OCI-LY7 (cell line): ENCODE measurements around the gene UBL3.

Experiments
- EZH2phosphoT487 ChIP-seq: fragments of 200-600 bp; sonication (generic); IDR thresholded peaks from 2 replicates; pipeline ENCODE4 v1.6.1; 2018; ENCODE audit warnings: low read depth, borderline replicate concordance, mild to moderate bottlenecking, mixed run types, antibody characterized with exemption, low read length, moderate library complexity, mixed read lengths
- TF ChIP-seq, protein P1 (sequence below): fragments of 200-600 bp; sonication (generic); conservative IDR thresholded peaks from 2 replicates; pipeline ENCODE4 v1.5.1; 2014; ENCODE audit warnings: mild to moderate bottlenecking, antibody characterized with exemption, low read length, moderate library complexity, mixed read lengths

DNA sequence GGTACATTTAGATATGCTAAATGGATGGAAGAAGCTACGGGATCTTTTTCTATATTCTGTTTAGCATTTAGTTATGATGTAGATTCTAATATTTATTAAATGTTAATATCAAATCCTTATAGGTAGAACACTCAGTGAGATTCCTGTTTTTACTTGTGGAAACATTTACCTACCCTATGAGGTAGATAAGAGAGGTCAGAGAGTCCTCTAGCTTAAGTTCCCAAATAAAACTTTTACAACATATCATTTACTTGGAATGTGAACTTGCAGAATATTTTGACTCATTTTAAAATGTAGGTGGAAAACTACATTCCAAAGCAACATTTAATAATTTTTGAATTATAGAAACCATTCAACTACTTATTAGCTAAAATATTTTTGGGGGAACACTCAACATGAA lies 63.7 kb downstream of the UBL3 start:
- TF ChIP-seq, protein P1, sequence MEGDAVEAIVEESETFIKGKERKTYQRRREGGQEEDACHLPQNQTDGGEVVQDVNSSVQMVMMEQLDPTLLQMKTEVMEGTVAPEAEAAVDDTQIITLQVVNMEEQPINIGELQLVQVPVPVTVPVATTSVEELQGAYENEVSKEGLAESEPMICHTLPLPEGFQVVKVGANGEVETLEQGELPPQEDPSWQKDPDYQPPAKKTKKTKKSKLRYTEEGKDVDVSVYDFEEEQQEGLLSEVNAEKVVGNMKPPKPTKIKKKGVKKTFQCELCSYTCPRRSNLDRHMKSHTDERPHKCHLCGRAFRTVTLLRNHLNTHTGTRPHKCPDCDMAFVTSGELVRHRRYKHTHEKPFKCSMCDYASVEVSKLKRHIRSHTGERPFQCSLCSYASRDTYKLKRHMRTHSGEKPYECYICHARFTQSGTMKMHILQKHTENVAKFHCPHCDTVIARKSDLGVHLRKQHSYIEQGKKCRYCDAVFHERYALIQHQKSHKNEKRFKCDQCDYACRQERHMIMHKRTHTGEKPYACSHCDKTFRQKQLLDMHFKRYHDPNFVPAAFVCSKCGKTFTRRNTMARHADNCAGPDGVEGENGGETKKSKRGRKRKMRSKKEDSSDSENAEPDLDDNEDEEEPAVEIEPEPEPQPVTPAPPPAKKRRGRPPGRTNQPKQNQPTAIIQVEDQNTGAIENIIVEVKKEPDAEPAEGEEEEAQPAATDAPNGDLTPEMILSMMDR, result no peak
- no peak for TF ChIP-seq EZH2phosphoT487
